ENCODE measurements around the gene UGT1A10.

UGT1A10 gene

GRCh38 chr2:233656443-233656842 is 20.2 kb downstream of the UGT1A10 start:
- no peak for DNase-seq

DNA sequence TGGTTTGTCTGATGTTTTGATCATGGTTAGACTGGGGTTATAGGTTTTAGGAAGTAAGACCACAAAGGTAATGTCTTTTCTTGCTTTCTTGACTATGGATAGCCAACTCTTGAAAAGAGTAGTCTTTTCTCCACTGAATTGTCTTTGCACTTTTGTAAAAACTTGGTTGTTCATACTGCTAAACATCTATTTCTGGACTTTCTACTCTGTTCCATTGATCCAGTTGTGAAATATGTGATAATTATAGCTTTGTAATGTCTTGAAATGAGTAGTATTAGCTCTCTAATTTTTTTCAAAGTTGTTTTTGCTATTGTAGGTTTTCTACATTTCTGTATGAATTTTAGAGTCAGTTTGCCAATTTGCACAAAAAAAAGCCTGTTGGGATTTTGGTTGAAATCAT is 22.4 kb downstream of the UGT1A10 start:
- DNase-seq, result no peak

GRCh38 chr2:233663911-233664310 is 27.7 kb downstream of the UGT1A10 start:
- DNase-seq, result no peak

- DNase-seq, result no peak
These were observed 32.5 kb downstream of the UGT1A10 start for GRCh38 chr2:233668605-233669260.

- no peak for DNase-seq
These were observed 35.3 kb downstream of the UGT1A10 start, which contains the start of gene UGT1A9 for GRCh38 chr2:233671290-233672161. UGT1A9 (plus strand) TSS chr2:233671898; CDS start chr2:233671935, 37 bp downstream.

DNA sequence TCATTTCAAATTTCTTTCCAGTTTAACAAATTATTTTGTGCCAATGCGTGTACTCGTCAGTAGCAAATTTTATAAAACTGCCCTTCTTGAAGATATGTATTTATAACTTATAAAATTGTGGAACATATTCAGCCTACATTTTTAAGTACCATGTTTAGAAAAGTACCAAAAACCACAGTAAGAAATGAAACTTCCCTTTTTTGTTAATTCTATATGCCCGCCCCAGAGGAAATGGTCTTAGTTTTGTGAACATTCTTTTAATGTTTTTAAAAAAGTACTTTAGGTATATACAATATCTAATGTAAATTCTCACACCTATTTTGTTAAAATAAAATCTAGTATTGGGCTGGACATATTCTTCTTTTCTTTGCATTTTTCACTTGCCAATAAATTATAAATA is 36.6 kb downstream of the UGT1A10 start:
- no peak for DNase-seq

DNA sequence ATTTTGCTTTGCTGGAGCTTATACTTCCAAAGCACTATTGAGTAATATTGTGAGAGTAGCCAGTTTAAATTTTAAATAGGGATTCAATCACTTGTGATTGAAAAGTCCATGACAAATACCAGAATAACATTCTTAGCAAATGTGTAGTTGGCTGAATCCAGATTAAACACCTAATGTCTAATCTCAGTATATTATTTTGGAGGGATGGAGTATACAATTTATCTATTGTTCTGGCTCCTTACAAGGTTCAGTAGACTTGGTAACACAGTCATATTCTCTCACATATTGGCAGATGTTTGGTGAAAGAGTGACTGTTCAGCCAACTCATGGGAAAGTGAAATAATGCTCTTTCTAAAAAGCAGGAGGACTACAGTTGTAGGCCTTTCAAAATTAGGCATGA is 37.6 kb downstream of the UGT1A10 start:
- no peak for DNase-seq

- DNase-seq, result no peak
These were observed 38.1 kb downstream of the UGT1A10 start for GRCh38 chr2:233674314-233674713.

DNA sequence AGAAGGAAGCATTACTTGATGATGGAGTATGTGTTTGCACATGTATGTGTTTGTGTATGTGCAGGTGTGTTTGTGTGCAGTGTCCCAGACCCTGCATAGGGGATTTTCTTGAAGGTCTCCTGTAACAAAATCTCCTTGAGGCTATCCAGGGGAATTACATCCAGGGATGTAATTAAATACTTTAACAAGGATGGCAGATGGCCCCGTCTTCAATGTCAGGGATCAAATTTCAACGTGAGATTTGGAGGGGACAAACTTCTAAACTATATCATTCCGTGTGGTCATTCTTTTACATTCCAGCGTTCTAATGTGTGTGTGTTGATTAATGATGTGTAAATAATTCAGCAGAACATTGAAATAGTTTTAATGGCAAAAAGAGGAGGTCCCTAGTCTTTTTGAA is 38.7 kb downstream of the UGT1A10 start:
- DNase-seq, result no peak

- no peak for DNase-seq
These were observed 39.8 kb downstream of the UGT1A10 start for GRCh38 chr2:233676046-233676445.

- DNase-seq, result no peak
These were observed 42.9 kb downstream of the UGT1A10 start for GRCh38 chr2:233679196-233679595.

DNA sequence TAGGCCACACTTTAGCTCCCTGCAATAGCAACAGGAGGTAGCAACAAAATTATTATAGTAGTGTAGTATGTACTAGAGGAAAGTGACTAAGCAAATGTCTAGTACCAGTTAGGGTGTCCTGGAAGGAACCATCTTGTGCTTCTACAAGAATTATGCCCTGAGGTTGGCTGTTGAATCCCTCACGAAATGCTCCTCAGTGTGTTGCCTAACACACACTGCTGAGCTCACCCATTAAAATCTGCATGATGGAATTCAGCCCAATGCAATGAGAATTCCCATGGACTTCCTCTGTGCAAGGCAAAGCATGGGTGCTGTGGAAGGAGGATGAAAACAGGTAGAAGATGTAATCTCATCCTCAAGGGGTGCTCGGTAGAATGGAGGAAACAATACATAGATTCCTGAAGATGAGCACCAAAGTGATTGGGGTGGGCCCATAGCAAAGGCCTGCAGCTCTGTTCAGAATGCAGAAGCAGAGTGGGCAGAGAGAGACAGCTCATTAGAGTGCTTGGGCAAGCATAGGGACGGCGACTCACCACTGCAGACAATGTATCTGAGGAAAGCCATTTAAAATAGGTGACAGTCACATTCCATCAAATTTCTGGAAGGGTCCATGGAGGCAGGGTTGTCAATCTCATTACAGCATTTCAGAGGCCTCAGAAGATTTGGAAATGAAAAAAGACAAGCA is 44.3 kb downstream of the UGT1A10 start:
- no peak for DNase-seq

GRCh38 chr2:233681521-233682099 is 45.4 kb downstream of the UGT1A10 start, which contains the start of gene UGT1A7:
UGT1A7 (plus strand) TSS chr2:233681901; CDS start chr2:233681938, 37 bp downstream.
- no peak for DNase-seq

GRCh38 chr2:233684640-233685039 is 48.4 kb downstream of the UGT1A10 start:
- DNase-seq, result no peak

GRCh38 chr2:233686928-233687327 is 50.7 kb downstream of the UGT1A10 start:
- no peak for DNase-seq

DNA sequence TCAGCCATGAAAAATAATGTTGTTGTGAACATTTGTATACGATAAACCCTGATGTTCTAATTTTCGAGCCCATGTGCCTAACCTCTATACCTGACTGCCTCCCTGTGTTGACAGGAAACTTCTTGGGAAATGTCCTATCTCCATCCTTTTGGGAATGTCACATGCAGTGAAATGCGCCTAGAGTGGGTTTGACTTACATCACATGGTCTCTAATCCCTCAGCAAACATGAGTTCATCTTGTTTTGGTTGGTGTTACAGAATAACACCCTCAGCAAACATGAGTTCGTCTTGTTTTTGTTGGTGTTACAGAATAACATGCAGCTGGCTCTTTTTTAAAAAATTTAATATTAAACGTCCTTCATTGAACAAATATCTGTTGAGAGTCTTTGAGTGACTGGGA is 52.1 kb downstream of the UGT1A10 start:
- no peak for DNase-seq

GRCh38 chr2:233689031-233689430 is 52.8 kb downstream of the UGT1A10 start:
- DNase-seq, result no peak

GRCh38 chr2:233689501-233689900 is 53.3 kb downstream of the UGT1A10 start:
- no peak for DNase-seq

- DNase-seq, result no peak
These were observed 54.2 kb downstream of the UGT1A10 start for GRCh38 chr2:233690444-233690843.

DNA sequence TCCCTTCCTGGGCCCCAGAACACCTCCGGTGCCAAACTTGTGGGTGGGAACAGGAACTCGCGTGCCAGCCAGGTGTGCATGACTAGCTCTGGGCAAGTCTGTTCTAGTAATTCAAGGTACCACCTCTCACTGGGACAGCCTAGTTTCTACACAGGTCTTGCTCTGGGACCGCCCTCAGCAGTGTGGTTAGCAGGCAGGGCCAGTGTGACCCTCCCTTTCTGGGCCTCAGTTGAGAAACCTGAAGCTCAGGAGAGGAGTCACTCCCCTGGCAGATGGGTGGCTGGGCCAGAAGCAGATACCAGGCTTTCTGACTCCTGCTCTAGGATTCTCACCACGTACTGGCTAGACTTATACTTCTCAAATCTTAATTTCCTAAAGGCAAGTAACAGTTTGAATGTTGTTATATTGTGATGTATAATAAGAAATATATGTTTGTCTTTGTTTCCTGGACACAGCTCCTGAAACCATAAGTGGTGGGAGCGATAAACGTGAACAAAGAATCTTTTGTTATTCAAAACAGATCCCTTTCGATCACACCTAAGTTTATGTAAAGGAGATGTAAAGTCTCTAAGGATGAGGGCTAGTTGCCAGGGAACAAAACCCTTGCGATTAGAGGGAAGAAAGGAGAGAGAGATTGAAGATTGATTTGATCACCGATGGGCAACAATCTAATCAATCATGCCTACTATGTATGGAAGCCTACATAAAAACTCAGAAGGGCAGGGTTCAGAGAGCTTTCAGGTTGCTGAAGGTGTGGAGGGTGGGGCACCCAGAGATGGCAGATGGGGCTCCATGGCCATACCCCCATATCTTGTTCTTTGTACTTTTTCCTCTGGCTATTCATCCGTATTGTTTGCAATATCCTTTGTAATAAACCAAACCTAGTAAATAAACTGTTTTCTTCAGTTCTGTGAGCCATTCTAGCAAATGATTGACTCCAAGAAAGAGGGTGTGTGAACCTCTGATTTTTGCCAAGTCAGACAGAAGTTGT is 55.5 kb downstream of the UGT1A10 start:
- DNase-seq, result no peak

DNA sequence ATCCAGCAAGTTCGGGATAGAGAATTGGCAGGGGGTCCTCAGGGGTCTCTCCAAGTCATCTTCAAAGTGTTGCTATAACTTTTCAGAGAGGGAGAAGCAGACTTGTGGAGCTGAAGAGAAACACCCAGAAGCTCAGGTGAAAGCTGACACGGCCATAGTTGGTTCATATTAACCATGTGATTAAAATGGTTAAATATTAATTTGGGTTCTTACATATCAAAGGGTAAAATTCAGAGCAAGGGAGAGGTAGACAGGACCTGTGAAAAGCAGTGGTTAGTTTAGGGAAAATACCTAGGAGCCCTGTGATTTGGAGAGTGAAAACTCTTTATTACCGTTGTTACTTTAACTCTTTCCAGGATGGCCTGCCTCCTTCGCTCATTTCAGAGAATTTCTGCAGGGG is 56.4 kb downstream of the UGT1A10 start, which contains the start of gene UGT1A6:
UGT1A6 (plus strand) TSS at position 243 of the 400 bp plus-strand sequence; CDS start at position 358, 115 bp downstream.
- no peak for DNase-seq

GRCh38 chr2:233693963-233694362 is 57.7 kb downstream of the UGT1A10 start:
- no peak for DNase-seq

Data from retina (tissue), 1 donor.